ENCODE measurements around the gene CSNK1G3.

DNA sequence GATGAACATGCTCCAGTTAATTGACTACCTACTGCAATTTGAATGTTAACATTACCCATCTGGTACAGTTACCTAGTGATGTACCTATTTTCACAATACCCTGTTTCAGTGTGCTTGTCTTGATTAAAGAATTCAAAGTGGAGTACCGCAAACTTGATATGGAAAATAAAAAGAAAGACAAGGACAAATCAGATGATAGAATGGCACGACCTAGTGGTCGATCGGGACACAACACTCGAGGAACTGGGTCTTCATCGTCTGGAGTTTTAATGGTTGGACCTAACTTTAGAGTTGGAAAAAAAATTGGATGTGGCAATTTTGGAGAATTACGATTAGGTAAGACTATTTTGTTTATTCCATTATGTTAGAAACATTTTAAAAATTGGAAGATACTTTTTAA lies 33.5 kb downstream of the CSNK1G3 start:
- TF ChIP-seq, protein P1, sequence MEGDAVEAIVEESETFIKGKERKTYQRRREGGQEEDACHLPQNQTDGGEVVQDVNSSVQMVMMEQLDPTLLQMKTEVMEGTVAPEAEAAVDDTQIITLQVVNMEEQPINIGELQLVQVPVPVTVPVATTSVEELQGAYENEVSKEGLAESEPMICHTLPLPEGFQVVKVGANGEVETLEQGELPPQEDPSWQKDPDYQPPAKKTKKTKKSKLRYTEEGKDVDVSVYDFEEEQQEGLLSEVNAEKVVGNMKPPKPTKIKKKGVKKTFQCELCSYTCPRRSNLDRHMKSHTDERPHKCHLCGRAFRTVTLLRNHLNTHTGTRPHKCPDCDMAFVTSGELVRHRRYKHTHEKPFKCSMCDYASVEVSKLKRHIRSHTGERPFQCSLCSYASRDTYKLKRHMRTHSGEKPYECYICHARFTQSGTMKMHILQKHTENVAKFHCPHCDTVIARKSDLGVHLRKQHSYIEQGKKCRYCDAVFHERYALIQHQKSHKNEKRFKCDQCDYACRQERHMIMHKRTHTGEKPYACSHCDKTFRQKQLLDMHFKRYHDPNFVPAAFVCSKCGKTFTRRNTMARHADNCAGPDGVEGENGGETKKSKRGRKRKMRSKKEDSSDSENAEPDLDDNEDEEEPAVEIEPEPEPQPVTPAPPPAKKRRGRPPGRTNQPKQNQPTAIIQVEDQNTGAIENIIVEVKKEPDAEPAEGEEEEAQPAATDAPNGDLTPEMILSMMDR (conservative IDR thresholded peaks at IDR 0.05): peak; percentile 52
- TF ChIP-seq ZFX (IDR thresholded peaks at IDR 0.05): no peak

All from C4-2B (cell line).